Tibial nerve (tissue), 4 donors: ENCODE data around the gene TMEM43.
"Not testable (repeated sequence)": the region's sequence is repeated elsewhere in the genome, so short reads cannot be mapped to it uniquely, and the experiment has no call there.

Experiments
- CTCF ChIP-seq, 5 experiments: fragments of 200-600 bp in 3 of 5; fragments of 450-650 bp in 2 of 5; sonication (generic) in 3 of 5; IDR thresholded peaks; one replicate each; pipeline ENCODE4 v1.5.1; 2016 to 2019; ENCODE audit warnings: antibody characterized with exemption in 5 of 5, mild to moderate bottlenecking in 3 of 5, moderate library complexity in 2 of 5
- EP300 ChIP-seq, 2 donors: sonication (generic); formaldehyde crosslinking; IDR thresholded peaks; one replicate each; pipeline ENCODE4 v1.6.1; 2017; ENCODE audit warnings: antibody characterized with exemption in 2 of 2, mild to moderate bottlenecking in 1 of 2
- POLR2A ChIP-seq, 2 donors: fragments of 450-650 bp; IDR thresholded peaks; one replicate each; pipeline ENCODE4 v1.6.1; 2017; ENCODE audit warnings: antibody characterized with exemption in 2 of 2, mild to moderate bottlenecking in 2 of 2, moderate library complexity in 2 of 2

GRCh38 chr3:14120921-14121448 is 3.9 kb upstream of the TMEM43 start:
- TF ChIP-seq CTCF, POLR2A, EP300 (IDR thresholded peaks at IDR 0.05): not testable (repeated sequence)
